Dendritic cell treated with granulocyte-macrophage colony-stimulating factor and Interleukin-4, amounts not matched to agents 40 ng/mL and 50 ng/mL, for 4 days (primary cell): Measurements from ENCODE around the gene FNTB.

ENCODE experiments used
- H3K27ac Mint-ChIP-seq: one replicate; pipeline ENCODE4 v1.8.0; 2022; ENCODE audit warnings: mild to moderate bottlenecking, mixed read lengths
- H3K27me3 Mint-ChIP-seq: one replicate; pipeline ENCODE4 v1.8.0; 2022; ENCODE audit warnings: mild to moderate bottlenecking, mixed read lengths
- H3K36me3 Mint-ChIP-seq: one replicate; pipeline ENCODE4 v1.8.0; 2022; ENCODE audit warnings: low read depth, mixed read lengths
- H3K4me1 Mint-ChIP-seq: one replicate; pipeline ENCODE4 v1.8.0; 2022; ENCODE audit warnings: low read depth, mixed read lengths
- H3K4me3 Mint-ChIP-seq: one replicate; pipeline ENCODE4 v1.8.0; 2022; ENCODE audit warnings: mild to moderate bottlenecking, moderate library complexity, mixed read lengths
- H3K9me3 Mint-ChIP-seq: one replicate; pipeline ENCODE4 v1.8.0; 2022; ENCODE audit warnings: mixed read lengths
- intact Hi-C: fragments of 100-400 bp; cut with micrococcal nuclease; formaldehyde crosslinking; loops from one replicate; pipeline ENCODE4 v1.15.0; 2022

FNTB gene

GRCh38 chr14:65045709-65046108 is 59.0 kb downstream of the FNTB start:
- Mint-ChIP-seq H3K27me3 (no peaks in the 10 kb centered on the region), H3K4me1 (peaks cover 71% of the 10 kb centered on the region), H3K9me3 (no peaks in the 10 kb centered on the region), H3K36me3 (peaks cover 18% of the 10 kb centered on the region), H3K4me3 (peak overlapping the region; percentile 20), H3K27ac (peak overlapping the region; percentile 86)
- intact Hi-C loops, result no loop called here

GRCh38 chr14:65052832-65053231 is 66.1 kb downstream of the FNTB start:
- no peaks in the 10 kb centered on the region for H3K27me3 Mint-ChIP-seq
- H3K4me3 Mint-ChIP-seq, result no peak overlapping the region
- intact Hi-C loops, result no loop called here
- no peaks in the 10 kb centered on the region for H3K9me3 Mint-ChIP-seq
- H3K27ac Mint-ChIP-seq, result peak overlapping the region; percentile 56
- H3K36me3 Mint-ChIP-seq, result peaks cover 26% of the 10 kb centered on the region
- peaks cover 23% of the 10 kb centered on the region for H3K4me1 Mint-ChIP-seq

GRCh38 chr14:65053466-65053865 is 66.8 kb downstream of the FNTB start:
- Mint-ChIP-seq H3K9me3 (no peaks in the 10 kb centered on the region), H3K27me3 (no peaks in the 10 kb centered on the region), H3K27ac (no peak overlapping the region), H3K36me3 (peaks cover 32% of the 10 kb centered on the region), H3K4me1 (peaks cover 19% of the 10 kb centered on the region), H3K4me3 (no peak overlapping the region)
- intact Hi-C loops, result no loop called here

- intact Hi-C loops, result no loop called here
- H3K9me3 Mint-ChIP-seq, result no peaks in the 10 kb centered on the region
- H3K36me3 Mint-ChIP-seq, result peaks cover 40% of the 10 kb centered on the region
- H3K27ac Mint-ChIP-seq, result peak overlapping the region; percentile 87
- H3K27me3 Mint-ChIP-seq, result no peaks in the 10 kb centered on the region
- peaks cover 19% of the 10 kb centered on the region for H3K4me1 Mint-ChIP-seq
- H3K4me3 Mint-ChIP-seq, result peak overlapping the region; percentile 30
Observed at GRCh38 chr14:65054471-65055085, 67.9 kb downstream of the FNTB start.

- Mint-ChIP-seq H3K27ac (no peak overlapping the region), H3K9me3 (no peaks in the 10 kb centered on the region), H3K4me1 (peaks cover 17% of the 10 kb centered on the region), H3K27me3 (no peaks in the 10 kb centered on the region), H3K4me3 (no peak overlapping the region), H3K36me3 (peaks cover 58% of the 10 kb centered on the region)
- intact Hi-C loops, result no loop called here
Observed at GRCh38 chr14:65057695-65058094, 71.0 kb downstream of the FNTB start.

GRCh38 chr14:65062096-65063075 is 75.7 kb downstream of the FNTB start:
- intact Hi-C loops, result no loop called here
- Mint-ChIP-seq H3K27ac (peak overlapping the region; percentile 26), H3K4me3 (no peak overlapping the region), H3K4me1 (no peaks in the 10 kb centered on the region), H3K9me3 (no peaks in the 10 kb centered on the region), H3K27me3 (no peaks in the 10 kb centered on the region), H3K36me3 (peaks cover 78% of the 10 kb centered on the region)

- no peaks in the 10 kb centered on the region for H3K27me3 Mint-ChIP-seq
Observed at GRCh38 chr14:65065719-65066118, 79.0 kb downstream of the FNTB start.

GRCh38 chr14:65069874-65070413 is 83.2 kb downstream of the FNTB start:
- Mint-ChIP-seq H3K27me3 (no peaks in the 10 kb centered on the region), H3K9me3 (no peaks in the 10 kb centered on the region), H3K36me3 (peaks cover 87% of the 10 kb centered on the region), H3K4me1 (peaks cover 20% of the 10 kb centered on the region), H3K4me3 (no peak overlapping the region), H3K27ac (no peak overlapping the region)
- intact Hi-C loops, result no loop called here

More at GRCh38 chr14:65065719-65066118, 79.0 kb downstream of the FNTB start:
- no peak overlapping the region for H3K27ac Mint-ChIP-seq
- intact Hi-C loops, result no loop called here
- no peaks in the 10 kb centered on the region for H3K4me1 Mint-ChIP-seq
- no peaks in the 10 kb centered on the region for H3K9me3 Mint-ChIP-seq
- no peak overlapping the region for H3K4me3 Mint-ChIP-seq
- peaks cover 92% of the 10 kb centered on the region for H3K36me3 Mint-ChIP-seq

GRCh38 chr14:65070471-65070976 is 83.8 kb downstream of the FNTB start:
- peaks cover 26% of the 10 kb centered on the region for H3K4me1 Mint-ChIP-seq
- peaks cover 87% of the 10 kb centered on the region for H3K36me3 Mint-ChIP-seq
- no peaks in the 10 kb centered on the region for H3K9me3 Mint-ChIP-seq
- H3K27ac Mint-ChIP-seq, result no peak overlapping the region
- no peaks in the 10 kb centered on the region for H3K27me3 Mint-ChIP-seq
- intact Hi-C loops, result no loop called here
- H3K4me3 Mint-ChIP-seq, result no peak overlapping the region

- Mint-ChIP-seq H3K4me1 (peaks cover 36% of the 10 kb centered on the region), H3K4me3 (no peak overlapping the region), H3K36me3 (peaks cover 87% of the 10 kb centered on the region), H3K27me3 (no peaks in the 10 kb centered on the region), H3K27ac (no peak overlapping the region), H3K9me3 (no peaks in the 10 kb centered on the region)
- intact Hi-C loops, result no loop called here
Observed at GRCh38 chr14:65071544-65071943, 84.8 kb downstream of the FNTB start.

- no peaks in the 10 kb centered on the region for H3K9me3 Mint-ChIP-seq
- H3K4me3 Mint-ChIP-seq, result no peak overlapping the region
- peaks cover 41% of the 10 kb centered on the region for H3K4me1 Mint-ChIP-seq
- no peaks in the 10 kb centered on the region for H3K27me3 Mint-ChIP-seq
- H3K27ac Mint-ChIP-seq, result no peak overlapping the region
- H3K36me3 Mint-ChIP-seq, result peaks cover 88% of the 10 kb centered on the region
- intact Hi-C loops, result no loop called here
Observed at GRCh38 chr14:65072256-65072655, 85.6 kb downstream of the FNTB start.

- H3K36me3 Mint-ChIP-seq, result peaks cover 88% of the 10 kb centered on the region
- H3K4me3 Mint-ChIP-seq, result no peak overlapping the region
- H3K27ac Mint-ChIP-seq, result no peak overlapping the region
- H3K9me3 Mint-ChIP-seq, result no peaks in the 10 kb centered on the region
- H3K27me3 Mint-ChIP-seq, result no peaks in the 10 kb centered on the region
- peaks cover 44% of the 10 kb centered on the region for H3K4me1 Mint-ChIP-seq
- intact Hi-C loops, result no loop called here
Observed at GRCh38 chr14:65072937-65073336, 86.2 kb downstream of the FNTB start.

GRCh38 chr14:65073605-65074201 is 87.0 kb downstream of the FNTB start:
- Mint-ChIP-seq H3K36me3 (peaks cover 90% of the 10 kb centered on the region), H3K4me3 (peak overlapping the region; percentile 6), H3K4me1 (peaks cover 44% of the 10 kb centered on the region), H3K27me3 (no peaks in the 10 kb centered on the region), H3K27ac (peak overlapping the region; percentile 75), H3K9me3 (no peaks in the 10 kb centered on the region)
- intact Hi-C loops, result no loop called here
